GM21423 (cell line): ENCODE measurements around the gene RBM47.
"Not testable (repeated sequence)": the region's sequence is repeated elsewhere in the genome, so short reads cannot be mapped to it uniquely, and the experiment has no call there.

ENCODE experiments used
- ATAC-seq: cut with Tn5 transposase; IDR thresholded peaks from one replicate; pipeline ENCODE4 v1.9.1; 2021; ENCODE audit warnings: mild to moderate bottlenecking, moderate library complexity; ENCODE audit not compliant: unreplicated experiment

The RBM47 gene

GRCh38 chr4:40629401-40630334 is at the start of gene RBM47:
TSS of gene RBM47 (minus strand) at chr4:40629864. CDS start at chr4:40438893, 190,971 bp downstream.
- peak; percentile 42 for ATAC-seq

GRCh38 chr4:40678421-40678820 is 48.8 kb upstream of the RBM47 start:
- ATAC-seq, result no peak

GRCh38 chr4:40675166-40675565 is 45.5 kb upstream of the RBM47 start:
- ATAC-seq, result no peak

DNA sequence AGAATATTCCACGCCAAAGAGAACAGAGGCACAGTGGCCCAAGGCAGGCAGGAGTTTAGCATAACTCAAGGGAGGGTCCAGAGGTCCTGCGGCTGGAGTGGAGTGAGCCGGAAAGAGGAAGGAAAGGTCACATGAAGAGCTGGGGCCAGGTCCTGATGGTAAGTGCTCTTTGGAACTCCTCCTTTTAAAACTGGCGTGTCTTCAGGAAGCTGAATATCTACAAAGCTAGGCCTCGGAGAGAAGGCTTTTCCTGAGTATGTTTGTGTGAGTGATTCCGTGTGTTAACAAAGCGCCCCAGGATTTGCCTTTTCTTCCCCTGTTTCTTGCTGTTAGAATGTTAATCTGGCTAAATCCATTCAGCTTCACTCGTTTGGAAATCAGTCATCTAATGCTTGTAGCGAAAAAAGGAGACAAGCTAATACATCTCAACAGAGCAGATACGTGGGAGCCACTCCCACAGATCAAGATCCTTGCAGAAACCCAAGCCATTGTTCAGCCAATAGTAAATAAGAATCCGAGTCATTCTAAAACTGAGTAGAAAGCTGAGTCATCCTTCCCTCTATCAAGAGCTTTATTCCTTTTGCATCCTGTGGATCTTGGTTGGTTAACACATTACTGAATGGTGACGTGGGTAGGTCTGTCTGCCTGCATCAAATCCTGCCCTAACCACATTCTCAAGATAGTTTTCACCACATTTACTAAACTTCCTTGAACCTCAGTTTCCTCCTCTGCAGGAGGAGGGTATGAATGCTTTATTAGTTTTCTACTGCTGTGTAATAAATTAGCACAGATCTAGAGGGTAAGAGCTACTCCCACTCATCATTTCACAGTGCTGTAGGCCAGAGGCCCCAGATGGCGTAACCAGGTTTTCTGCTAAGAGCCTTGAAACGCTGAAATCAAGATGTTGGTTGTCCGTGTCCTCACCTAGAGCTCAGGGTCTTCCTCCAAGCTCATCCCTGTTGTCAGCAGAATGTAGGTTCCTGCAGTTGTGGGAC is 43.2 kb upstream of the RBM47 start:
- peak; percentile 81 for ATAC-seq

DNA sequence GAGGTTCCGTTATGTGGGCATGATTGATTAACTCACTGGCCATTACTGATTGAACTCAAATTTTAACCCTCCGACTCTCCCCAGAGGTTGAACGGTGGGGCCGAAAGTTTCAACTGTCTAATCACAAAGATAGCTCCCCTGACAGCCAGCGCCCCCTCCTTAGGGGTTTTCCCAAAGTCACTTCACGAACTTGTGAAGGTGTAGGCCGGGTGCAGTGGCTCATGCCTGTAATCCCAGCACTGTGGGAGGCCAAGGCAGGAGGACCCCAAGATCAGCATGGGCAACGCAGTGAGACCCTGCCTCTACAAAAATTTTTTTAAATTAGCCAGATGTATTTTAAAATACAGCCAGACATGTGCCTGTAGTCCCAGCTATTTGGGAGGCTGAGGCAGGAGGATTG is 39.8 kb upstream of the RBM47 start:
- no peak for ATAC-seq

DNA sequence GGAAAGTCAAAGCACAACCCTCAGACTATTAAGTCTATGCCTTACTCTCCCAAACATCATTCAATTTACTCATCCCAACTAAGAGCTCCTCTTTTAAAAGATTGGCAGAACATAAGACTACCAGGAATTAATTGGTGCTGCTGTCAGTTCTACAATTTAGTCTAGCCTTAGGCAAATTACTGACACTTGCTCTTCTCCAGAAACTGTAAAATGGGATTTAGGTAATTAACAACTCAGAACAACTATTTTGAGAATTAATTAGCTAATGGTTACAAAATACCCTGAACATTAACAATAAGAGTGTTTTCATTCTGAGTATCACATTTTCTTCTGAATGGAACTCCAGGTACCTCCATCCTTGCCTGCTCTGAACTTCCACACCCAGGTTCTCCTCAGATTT is 36.2 kb upstream of the RBM47 start:
- ATAC-seq, result no peak

DNA sequence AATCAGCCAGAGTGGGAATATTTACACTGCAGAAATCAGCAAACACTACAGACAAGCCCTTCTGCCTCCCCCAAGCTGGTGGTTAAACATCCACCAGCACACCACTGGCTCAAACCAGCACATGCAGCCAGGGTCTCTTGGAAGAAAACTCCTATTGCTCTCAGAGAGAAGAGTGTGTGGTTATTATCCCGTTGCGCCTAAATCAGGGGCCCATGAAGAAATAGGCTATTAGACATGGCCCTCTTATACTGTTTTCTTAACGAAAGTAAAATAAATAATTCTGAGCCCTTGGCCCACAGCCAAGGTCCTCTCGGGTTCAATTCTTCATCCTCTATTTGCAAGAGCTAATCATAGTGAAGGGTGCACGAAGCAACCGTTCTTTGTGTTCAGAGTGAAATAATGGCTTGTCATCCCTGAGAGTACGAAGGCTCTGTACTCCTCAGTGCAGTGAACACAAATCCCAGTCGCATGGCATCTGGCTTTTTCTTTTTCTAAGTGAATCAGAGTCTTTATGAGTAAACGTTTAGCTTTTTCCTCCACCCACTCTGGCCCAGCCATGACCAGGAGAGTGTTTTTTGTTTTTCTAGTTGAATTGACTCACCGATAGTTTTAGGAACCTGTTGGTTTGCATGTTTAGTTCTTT is 33.4 kb upstream of the RBM47 start:
- peak; percentile 71 for ATAC-seq

GRCh38 chr4:40661803-40662202 is 32.1 kb upstream of the RBM47 start:
- ATAC-seq, result no peak

GRCh38 chr4:40656201-40656863 is 26.7 kb upstream of the RBM47 start:
- peak; percentile 87 for ATAC-seq

GRCh38 chr4:40651280-40651679 is 21.6 kb upstream of the RBM47 start:
- ATAC-seq, result no peak

DNA sequence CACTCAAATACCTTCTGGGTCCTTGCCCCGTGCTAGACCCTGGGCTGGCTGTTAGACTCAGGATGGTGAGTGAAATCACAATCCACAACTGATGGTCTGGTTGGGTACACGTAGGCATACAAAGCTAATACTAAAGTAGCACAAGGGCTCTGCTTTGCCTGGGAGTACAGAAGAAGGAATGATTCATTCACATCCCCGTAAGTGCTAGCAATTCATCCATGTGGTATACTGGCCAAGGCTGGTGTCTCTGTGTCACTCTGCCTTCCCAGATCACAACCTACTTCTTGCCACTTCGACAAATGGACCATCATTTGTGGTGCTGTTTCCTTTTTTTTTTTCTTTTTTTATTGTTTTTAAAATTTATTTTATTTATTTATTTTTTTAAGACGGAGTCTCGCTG is 19.7 kb upstream of the RBM47 start:
- no peak for ATAC-seq

DNA sequence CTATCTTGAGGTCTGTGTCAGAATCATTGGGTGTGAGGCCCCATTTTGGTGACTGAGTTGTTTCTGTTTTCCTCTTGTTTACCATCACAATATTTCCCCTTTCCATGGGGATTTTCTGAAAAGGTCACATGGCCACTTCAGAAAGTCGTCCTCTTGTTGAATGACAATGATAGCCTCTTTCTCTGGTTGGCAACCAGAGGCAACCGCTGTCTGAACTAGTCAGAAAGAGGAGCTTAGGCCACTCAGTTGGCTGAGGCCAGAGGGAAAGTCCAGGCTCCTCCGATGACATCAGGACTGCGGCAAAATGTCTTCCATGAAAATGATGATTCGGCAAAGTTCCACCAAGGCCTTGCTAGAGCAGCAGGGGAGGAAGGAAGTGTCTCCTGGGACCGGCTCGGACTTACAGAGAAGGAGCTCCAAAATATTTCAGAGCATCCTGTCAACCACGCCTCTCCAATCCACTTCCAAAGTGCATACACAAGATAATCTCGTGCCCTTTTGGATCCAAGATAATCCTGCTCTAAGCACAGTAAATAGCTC is 19.1 kb upstream of the RBM47 start:
- ATAC-seq, result no peak

GRCh38 chr4:40648131-40648530 is 18.5 kb upstream of the RBM47 start:
- no peak for ATAC-seq

DNA sequence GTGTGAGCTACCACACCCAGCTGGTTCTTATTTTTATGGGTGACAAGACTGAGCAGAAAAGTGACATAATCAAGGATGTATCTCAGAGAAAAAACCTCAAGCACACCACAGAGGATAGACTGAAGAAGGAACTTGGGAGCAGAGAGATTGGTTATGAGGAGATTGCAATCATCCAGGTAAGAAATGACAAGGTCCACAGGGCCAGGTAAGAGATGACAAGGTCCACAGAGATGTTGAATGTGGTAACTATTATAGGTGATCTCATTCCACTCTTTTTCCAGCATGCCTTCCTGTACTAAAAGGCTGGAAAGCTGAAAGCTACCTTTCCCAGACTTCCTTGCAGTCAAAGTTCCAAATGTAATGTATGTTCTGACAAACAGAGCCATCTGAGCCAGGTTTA is 15.9 kb upstream of the RBM47 start:
- ATAC-seq, result no peak

DNA sequence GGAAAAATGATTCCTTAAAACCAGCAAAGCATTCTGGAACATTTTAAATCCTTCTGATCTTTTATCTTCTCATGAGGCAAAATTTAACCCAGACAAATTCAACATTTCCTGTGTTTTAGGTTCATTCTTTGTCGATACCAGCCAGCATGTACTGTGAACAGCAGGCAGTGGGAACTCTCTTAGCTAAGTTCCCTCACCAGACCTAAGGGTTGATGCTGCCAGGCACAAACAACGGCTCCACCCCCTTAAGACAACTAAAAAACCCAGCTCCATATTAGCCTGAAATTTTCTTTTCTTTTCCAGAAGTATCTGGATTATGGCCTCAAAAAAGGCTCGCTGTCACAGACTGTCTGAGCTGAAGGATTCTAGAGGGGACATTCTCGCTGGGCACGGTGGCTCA is 2.4 kb upstream of the RBM47 start:
- no peak for ATAC-seq

- ATAC-seq, result peak; percentile 56
Observed at GRCh38 chr4:40630335-40631021, 814 bp upstream of the RBM47 start.

DNA sequence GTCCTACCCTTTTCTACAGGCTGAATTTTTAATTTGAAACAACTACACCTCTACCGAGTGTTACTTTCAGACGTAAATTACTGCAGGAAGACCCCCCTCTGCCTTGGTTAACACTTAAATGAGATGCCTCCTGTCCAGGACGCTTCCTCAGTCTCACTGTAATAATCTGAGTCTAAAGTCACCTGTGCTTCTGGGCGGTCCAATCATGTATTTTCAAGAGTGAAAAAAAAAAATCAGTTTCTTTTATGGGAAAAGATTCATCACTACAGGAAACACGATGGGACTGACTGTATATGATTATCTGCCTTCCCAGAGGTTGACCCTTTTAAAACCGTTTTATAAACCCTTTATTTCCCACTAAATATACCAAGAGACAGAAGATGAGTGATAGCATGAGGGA is 776 bp downstream of the RBM47 start:
- no peak for ATAC-seq

- not testable (repeated sequence) for ATAC-seq
Observed at GRCh38 chr4:40628407-40628806, 1.3 kb downstream of the RBM47 start.

- no peak for ATAC-seq
Observed at GRCh38 chr4:40627540-40627939, 2.1 kb downstream of the RBM47 start.
